Fibroblast of lung (primary cell): ENCODE results near the gene SERTAD2. TPM values are rescaled to one million over a fixed set of nuclear protein-coding genes. Genes with fewer than 3 reads are reported as not detected.

ENCODE experiments used
- DNase-seq, 2 donors: peaks; one replicate each; pipeline versions ENCODE4 v3.0.0 to v3.0.0-alpha.2; 2010; ENCODE audit warnings: low read depth in 2 of 2
- H2AFZ ChIP-seq: 2 replicates; pipeline ENCODE4 v1.5.1; 2012; ENCODE audit warnings: low read length, control low read depth, inconsistent platforms
- H3K27ac ChIP-seq: 2 replicates; pipeline ENCODE4 v1.5.1; 2011; ENCODE audit warnings: low read length, control low read depth; ENCODE audit not compliant: insufficient read depth
- H3K27me3 ChIP-seq: 2 replicates; pipeline ENCODE4 v1.5.1; 2011; ENCODE audit warnings: mild to moderate bottlenecking, low read length; ENCODE audit not compliant: control insufficient read depth, insufficient read depth
- H3K36me3 ChIP-seq: 2 replicates; pipeline ENCODE4 v1.5.1; 2011; ENCODE audit warnings: low read length; ENCODE audit not compliant: control insufficient read depth, insufficient read depth
- H3K4me1 ChIP-seq: 2 replicates; pipeline ENCODE4 v1.5.1; 2011; ENCODE audit warnings: low read length; ENCODE audit not compliant: control insufficient read depth, insufficient read depth; ENCODE audit errors: extremely low read depth
- H3K4me2 ChIP-seq: 2 replicates; pipeline ENCODE4 v1.5.1; 2011; ENCODE audit warnings: low read length, control low read depth; ENCODE audit not compliant: insufficient read depth; ENCODE audit errors: extremely low read depth
- H3K4me3 ChIP-seq, 4 experiments: fragments of 200-600 bp in 1 of 4; sonication (generic) in 1 of 4; replicated peaks in 1 of 4; 2 replicates each; pipeline ENCODE4 v1.5.1; 2011 to 2016; ENCODE audit warnings: low read length in 4 of 4, low read depth in 3 of 4, mild to moderate bottlenecking in 3 of 4, control low read depth in 2 of 4, inconsistent platforms in 1 of 4, mixed read lengths in 1 of 4; ENCODE audit not compliant: insufficient read depth in 1 of 4; ENCODE audit errors: control extremely low read depth in 1 of 4
- H3K79me2 ChIP-seq: 2 replicates; pipeline ENCODE4 v1.5.1; 2012; ENCODE audit warnings: mild to moderate bottlenecking, low read length, inconsistent platforms; ENCODE audit not compliant: control insufficient read depth, insufficient read depth
- H3K9ac ChIP-seq: 2 replicates; pipeline ENCODE4 v1.5.1; 2011; ENCODE audit warnings: mild to moderate bottlenecking, low read length, control low read depth; ENCODE audit not compliant: insufficient read depth
- H3K9me3 ChIP-seq: 2 replicates; pipeline ENCODE4 v1.5.1; 2012; ENCODE audit warnings: low read depth, low read length; ENCODE audit not compliant: control insufficient read depth, insufficient read depth
- H4K20me1 ChIP-seq: 2 replicates; pipeline ENCODE4 v1.5.1; 2011; ENCODE audit warnings: low read length; ENCODE audit not compliant: control insufficient read depth, insufficient read depth; ENCODE audit errors: extremely low read depth
- CTCF ChIP-seq, 2 donors: IDR thresholded peaks in 1 of 2; conservative IDR thresholded peaks in 1 of 2; 1 replicate in 1 of 2; 2 replicates in 1 of 2; pipeline ENCODE4 v1.5.1; 2011 to 2012; ENCODE audit warnings: low read length in 2 of 2, control low read depth in 1 of 2, inconsistent platforms in 1 of 2, low read depth in 1 of 2, mild to moderate bottlenecking in 1 of 2
- EZH2 ChIP-seq: IDR thresholded peaks from 2 replicates; pipeline ENCODE4 v1.5.1; 2012; ENCODE audit warnings: low read length, control low read depth, mild to moderate bottlenecking; ENCODE audit errors: missing control alignments
- polyA plus RNA-seq, 2 donors: library from polyadenylated mRNA; depleted of rRNA in 1 of 2; stranded (reverse) in 1 of 2; unstranded in 1 of 2; fragments of >200 nt; gene quantifications; 2 replicates each; pipeline ENCODE4 v1.2.1, GENCODE V29; 2011 to 2012; ENCODE audit warnings: missing spikeins in 1 of 2
- total RNA-seq: library from RNA; depleted of rRNA; stranded (reverse); fragments of >200 nt; gene quantifications from 2 replicates; pipeline ENCODE4 v1.2.1, GENCODE V29; 2014

Gene SERTAD2
- total and polyA plus RNA-seq, 2 donors (not counting 1 experiment from before 2014, with no cell fraction given) = 15.2 to 16.5 TPM

- Histone ChIP-seq H3K4me2 (no peak overlapping the region), H3K79me2 (no peaks in the 10 kb centered on the region), H3K9ac (no peak overlapping the region), H3K27me3 (no peaks in the 10 kb centered on the region), H3K27ac (no peak overlapping the region), H4K20me1 (no peaks in the 10 kb centered on the region), H3K4me1 (no peaks in the 10 kb centered on the region), H3K36me3 (no peaks in the 10 kb centered on the region), H2AFZ (no peak overlapping the region), H3K9me3 (no peaks in the 10 kb centered on the region), H3K4me3 (no peak overlapping the region)
- no peak for DNase-seq
- TF ChIP-seq CTCF (conservative IDR thresholded peaks at IDR 0.05 in 1 of 2, IDR thresholded peaks at IDR 0.05 in 1 of 2; ENCODE audit: low read depth in 1 of 2, low read length in 2 of 2) (no peak), EZH2 (no peak)
Measured at GRCh38 chr2:64679673-64680425, 26.1 kb upstream of the SERTAD2 start.

GRCh38 chr2:64678771-64679590, 25.3 kb upstream of the SERTAD2 start:
- H3K4me3 ChIP-seq = no peak overlapping the region
- no peaks in the 10 kb centered on the region for H3K36me3 ChIP-seq
- no peaks in the 10 kb centered on the region for H3K27me3 ChIP-seq
- no peaks in the 10 kb centered on the region for H4K20me1 ChIP-seq
- H3K4me2 ChIP-seq = no peak overlapping the region
- H3K4me1 ChIP-seq = no peaks in the 10 kb centered on the region
- no peak for DNase-seq
- no peaks in the 10 kb centered on the region for H3K9me3 ChIP-seq
- no peak for TF ChIP-seq CTCF (conservative IDR thresholded peaks at IDR 0.05 in 1 of 2, IDR thresholded peaks at IDR 0.05 in 1 of 2; ENCODE audit: low read depth in 1 of 2, low read length in 2 of 2)
- TF ChIP-seq EZH2 = no peak
- H3K9ac ChIP-seq = no peak overlapping the region
- no peak overlapping the region for H2AFZ ChIP-seq
- H3K79me2 ChIP-seq = no peaks in the 10 kb centered on the region
- no peak overlapping the region for H3K27ac ChIP-seq

GRCh38 chr2:64677530-64677929, 23.8 kb upstream of the SERTAD2 start:
- H2AFZ ChIP-seq = no peak overlapping the region
- no peak for DNase-seq
- H4K20me1 ChIP-seq = no peaks in the 10 kb centered on the region
- H3K79me2 ChIP-seq = no peaks in the 10 kb centered on the region
- no peak overlapping the region for H3K4me3 ChIP-seq
- no peaks in the 10 kb centered on the region for H3K4me1 ChIP-seq
- H3K4me2 ChIP-seq = no peak overlapping the region
- no peak overlapping the region for H3K9ac ChIP-seq
- no peak overlapping the region for H3K27ac ChIP-seq
- no peaks in the 10 kb centered on the region for H3K9me3 ChIP-seq
- no peaks in the 10 kb centered on the region for H3K36me3 ChIP-seq
- TF ChIP-seq CTCF (conservative IDR thresholded peaks at IDR 0.05 in 1 of 2, IDR thresholded peaks at IDR 0.05 in 1 of 2; ENCODE audit: low read depth in 1 of 2, low read length in 2 of 2) (no peak), EZH2 (no peak)
- no peaks in the 10 kb centered on the region for H3K27me3 ChIP-seq
